Stimulated activated naive CD8-positive, alpha-beta T cell treated with anti-CD3 and anti-CD28 coated beads, Interleukin-15, Interleukin-2, amounts not matched to agents 100 U/mL and 50 U/mL, for 24 hours (primary cell): ENCODE measurements around the gene ARID3A.
"Not testable (repeated sequence)": the region's sequence is repeated elsewhere in the genome, so short reads cannot be mapped to it uniquely, and the experiment has no call there.

Source experiments
- ATAC-seq: fragments of 150-1000 bp; cut with Tn5 transposase; one replicate; pipeline ENCODE4 v1.10.0; 2021
- DNase-seq: peaks from one replicate; pipeline ENCODE4 v3.0.0; 2021

Gene ARID3A

GRCh38 chr19:1017906-1018305 lies 92.1 kb downstream of the ARID3A start:
- ATAC-seq (no peak), DNase-seq (no peak)

- no peak for ATAC-seq
Measured at GRCh38 chr19:1018393-1018792, 92.6 kb downstream of the ARID3A start.

GRCh38 chr19:1018932-1019615 lies 93.2 kb downstream of the ARID3A start:
- ATAC-seq (no peak), DNase-seq (no peak)

More at GRCh38 chr19:1018393-1018792, 92.6 kb downstream of the ARID3A start:
- no peak for DNase-seq

DNA sequence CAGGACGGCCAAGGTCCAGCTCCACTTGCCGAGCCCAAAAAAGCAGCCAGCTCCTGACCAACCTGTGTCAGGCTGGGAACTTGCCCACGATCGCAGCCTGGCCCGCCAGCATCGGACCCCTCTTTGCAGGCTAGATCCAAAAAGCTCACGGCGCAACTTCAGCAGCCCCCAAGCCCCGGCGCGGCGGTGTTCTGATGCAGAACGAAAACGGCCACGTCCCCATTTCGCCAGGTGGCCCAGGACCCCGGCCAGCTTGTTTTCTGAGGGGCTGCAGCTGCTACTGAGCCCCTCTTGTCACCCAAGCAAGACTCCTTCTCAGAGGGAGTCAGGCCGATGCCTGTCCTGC lies 93.8 kb downstream of the ARID3A start:
- DNase-seq (no peak), ATAC-seq (no peak)

- peak; percentile 40 for DNase-seq
Measured at GRCh38 chr19:1019980-1020867, 94.4 kb downstream of the ARID3A start.

GRCh38 chr19:1020868-1021425 lies 95.1 kb downstream of the ARID3A start, which contains the start of gene TMEM259:
Gene TMEM259 (minus strand): TSS chr19:1021123. CDS start chr19:1020996, 127 bp downstream.
- ATAC-seq (peak; percentile 94), DNase-seq (peak; percentile 98)

More at GRCh38 chr19:1019980-1020867, 94.4 kb downstream of the ARID3A start:
- no peak for ATAC-seq

DNA sequence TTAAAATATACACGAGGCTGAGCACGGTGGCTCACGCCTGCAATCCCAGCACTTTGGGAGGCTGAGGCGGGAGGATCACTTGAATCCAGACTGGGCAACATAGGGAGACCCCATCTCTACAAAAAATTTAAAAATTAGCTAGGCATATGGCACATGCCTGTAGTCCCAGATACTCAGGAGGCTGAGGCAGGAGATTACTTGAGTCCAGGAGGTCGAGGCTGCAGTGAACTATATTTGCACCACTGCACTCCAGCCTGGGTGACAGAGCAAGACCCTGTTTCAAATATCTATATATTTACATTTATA lies 98.0 kb downstream of the ARID3A start:
- not testable (repeated sequence) for ATAC-seq, DNase-seq

DNA sequence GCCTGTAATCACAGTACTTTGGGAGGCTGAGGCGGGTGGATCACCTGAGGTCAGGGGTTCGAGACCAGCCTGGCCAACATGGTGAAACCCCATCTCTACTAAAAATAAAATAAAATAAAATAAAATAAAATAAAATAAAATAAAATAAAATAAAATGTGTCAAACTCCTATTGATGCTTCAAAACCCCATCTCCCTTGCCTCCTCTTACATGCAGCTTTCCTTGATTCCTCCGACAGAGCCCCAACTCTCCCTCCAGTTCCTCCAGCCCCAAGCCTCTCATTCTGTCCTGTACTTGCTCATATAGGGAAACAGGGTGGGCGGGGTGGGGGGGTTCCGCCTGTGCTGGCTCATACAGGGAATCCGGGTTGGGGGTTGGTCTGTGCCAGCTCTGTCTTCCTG lies 99.2 kb downstream of the ARID3A start:
- ATAC-seq, DNase-seq: not testable (repeated sequence)
